LHCN-M2 (cell line): ENCODE data around the gene UHRF2. TPM values are rescaled to one million over a fixed set of nuclear protein-coding genes. Genes with fewer than 3 reads are reported as not detected.

Source experiments
- total RNA-seq: library from RNA; depleted of rRNA; stranded (reverse); fragments of >200 nt; gene quantifications from 2 replicates; pipeline ENCODE4 v1.2.3, GENCODE V29; 2014; rRNA removed

The UHRF2 gene
- total RNA-seq, 1 experiment from 2014 or later = 102 TPM

Other genes with a start within 250 kb of the UHRF2 start
- 0.11 and 0.13 TPM in 2 replicates for gene IL33, start 197.4 kb upstream of the UHRF2 start, total RNA-seq
- gene TPD52L3, start 84.8 kb upstream of the UHRF2 start, total RNA-seq = not detected in 2 replicates
- gene GLDC, start 232.5 kb downstream of the UHRF2 start, total RNA-seq = 2.1 and 2.8 TPM in 2 replicates